ENCODE measurements around the gene PIN4.

DNA sequence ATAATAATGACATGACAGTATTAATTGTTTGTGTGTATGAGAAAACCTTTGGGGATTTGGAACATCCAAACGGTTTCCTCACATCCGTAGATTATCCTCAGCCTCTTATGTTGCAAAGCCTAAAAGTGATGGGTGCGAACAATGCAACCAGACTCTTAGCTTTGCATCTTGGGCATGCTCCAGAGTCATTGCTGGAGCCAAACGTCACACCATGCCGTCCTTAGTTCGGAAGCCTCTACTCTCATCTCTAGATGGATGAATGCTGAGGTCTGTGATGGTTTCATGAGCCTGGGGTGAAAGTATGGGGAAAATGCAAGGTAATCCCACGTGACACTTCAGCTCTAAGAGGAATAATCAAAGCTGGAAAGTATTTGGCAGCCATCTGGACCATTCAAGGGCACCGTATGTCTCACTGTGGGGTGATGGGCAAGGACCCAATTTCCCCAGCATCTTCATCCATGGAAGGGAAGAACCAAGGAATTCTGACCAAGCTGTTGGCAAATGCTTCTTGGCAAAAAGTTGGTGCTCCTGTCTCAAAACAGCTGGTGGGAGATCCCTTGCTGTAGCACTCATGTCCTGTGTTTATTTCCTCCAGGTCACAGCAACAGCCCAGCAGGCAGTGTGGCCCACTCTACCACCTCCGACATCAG, 43.6 kb upstream of the PIN4 start:
- TF ChIP-seq, protein P1, sequence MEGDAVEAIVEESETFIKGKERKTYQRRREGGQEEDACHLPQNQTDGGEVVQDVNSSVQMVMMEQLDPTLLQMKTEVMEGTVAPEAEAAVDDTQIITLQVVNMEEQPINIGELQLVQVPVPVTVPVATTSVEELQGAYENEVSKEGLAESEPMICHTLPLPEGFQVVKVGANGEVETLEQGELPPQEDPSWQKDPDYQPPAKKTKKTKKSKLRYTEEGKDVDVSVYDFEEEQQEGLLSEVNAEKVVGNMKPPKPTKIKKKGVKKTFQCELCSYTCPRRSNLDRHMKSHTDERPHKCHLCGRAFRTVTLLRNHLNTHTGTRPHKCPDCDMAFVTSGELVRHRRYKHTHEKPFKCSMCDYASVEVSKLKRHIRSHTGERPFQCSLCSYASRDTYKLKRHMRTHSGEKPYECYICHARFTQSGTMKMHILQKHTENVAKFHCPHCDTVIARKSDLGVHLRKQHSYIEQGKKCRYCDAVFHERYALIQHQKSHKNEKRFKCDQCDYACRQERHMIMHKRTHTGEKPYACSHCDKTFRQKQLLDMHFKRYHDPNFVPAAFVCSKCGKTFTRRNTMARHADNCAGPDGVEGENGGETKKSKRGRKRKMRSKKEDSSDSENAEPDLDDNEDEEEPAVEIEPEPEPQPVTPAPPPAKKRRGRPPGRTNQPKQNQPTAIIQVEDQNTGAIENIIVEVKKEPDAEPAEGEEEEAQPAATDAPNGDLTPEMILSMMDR (IDR thresholded peaks at IDR 0.05; ENCODE audit: insufficient read depth, low read length): no peak
- TF ChIP-seq POLR2AphosphoS5 (IDR thresholded peaks at IDR 0.05; ENCODE audit: low read depth): no peak
